AML-193 (cell line): ENCODE measurements around the gene SH2D4B.

Source experiments
- DNase-seq, 2 experiments: peaks; one replicate each; lab custom pipeline; 2025; lab: John Stamatoyannopoulos, UW

Gene SH2D4B

DNA sequence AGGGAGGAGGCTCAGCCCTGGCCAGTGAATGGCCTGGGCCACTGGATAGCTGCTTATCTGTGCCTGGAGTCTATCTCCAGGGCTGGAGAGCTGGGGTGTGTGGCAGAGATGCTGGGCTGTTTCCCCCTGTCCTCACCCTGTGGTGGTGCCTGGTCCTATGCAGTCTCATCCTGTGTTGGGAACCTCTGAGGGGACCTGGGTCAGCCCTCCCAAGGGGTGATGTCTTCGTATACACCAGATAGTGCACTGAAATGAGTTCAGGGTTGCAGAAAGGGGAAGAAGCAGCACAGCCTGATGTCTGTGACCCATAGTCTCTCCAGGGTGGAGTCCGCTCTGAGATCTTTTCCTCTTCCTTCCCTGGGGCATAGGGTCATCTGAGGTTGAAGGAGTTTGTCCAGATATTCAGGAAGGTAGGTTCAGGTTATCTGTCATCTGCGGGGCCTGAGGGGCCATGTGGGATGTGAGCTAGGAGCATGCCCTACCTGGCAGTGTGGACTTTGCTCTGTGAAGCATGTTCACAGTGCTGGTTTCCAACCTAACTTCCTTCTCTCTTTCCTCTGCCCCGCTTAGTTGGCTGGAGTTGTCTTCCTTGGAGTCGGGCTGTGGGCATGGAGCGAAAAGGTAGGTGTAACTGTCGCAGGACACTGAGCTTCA lies 33.4 kb upstream of the SH2D4B start:
- DNase-seq = peak; percentile 29 to 32

DNA sequence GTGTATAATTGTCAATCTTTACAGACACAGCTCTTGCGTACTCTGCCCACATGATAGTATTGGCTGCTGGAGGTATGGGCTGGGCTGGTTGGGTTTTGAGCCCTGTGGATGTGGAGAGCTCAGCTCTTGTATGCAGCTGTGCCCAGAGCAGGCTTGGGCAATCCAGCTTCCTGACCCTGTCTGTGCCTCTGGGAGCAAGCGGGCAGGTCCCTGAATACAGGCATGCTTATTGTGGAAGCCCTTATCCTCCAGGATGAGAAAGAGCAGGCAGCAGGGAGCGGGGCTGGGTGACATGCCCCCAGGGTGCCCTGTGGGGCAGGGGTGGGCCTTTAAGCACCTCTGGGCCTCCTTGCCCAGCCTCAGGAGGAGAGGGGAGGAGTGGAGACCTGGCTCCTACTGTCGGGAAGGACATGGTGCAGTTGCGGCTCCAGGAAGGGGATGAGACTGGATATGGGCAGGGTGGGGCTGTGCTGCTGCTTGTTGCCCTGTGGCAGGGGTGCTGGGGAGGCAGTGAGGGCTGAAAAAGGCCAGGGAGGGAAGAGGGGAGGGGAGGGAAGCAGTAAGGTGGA lies 32.7 kb upstream of the SH2D4B start:
- no peak for DNase-seq

DNA sequence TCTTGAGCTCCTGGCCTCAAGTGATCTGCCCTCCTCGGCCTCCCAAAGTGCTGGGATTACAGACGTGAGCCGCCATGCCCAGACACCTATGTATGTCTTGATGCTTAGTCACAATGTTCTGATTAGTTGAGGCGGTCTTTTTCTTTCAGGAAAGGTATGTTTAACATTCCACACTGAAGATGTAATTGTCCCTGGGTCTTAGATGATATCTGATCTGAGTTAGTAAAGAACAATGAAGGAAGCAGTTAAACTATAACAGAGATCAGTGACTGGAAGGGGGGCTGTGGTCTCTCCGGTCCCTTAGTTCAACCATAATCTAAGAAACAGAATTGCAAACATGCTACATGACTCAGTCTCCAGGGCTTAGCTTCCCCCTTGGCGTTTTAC lies 31.5 kb upstream of the SH2D4B start:
- DNase-seq = no peak

DNA sequence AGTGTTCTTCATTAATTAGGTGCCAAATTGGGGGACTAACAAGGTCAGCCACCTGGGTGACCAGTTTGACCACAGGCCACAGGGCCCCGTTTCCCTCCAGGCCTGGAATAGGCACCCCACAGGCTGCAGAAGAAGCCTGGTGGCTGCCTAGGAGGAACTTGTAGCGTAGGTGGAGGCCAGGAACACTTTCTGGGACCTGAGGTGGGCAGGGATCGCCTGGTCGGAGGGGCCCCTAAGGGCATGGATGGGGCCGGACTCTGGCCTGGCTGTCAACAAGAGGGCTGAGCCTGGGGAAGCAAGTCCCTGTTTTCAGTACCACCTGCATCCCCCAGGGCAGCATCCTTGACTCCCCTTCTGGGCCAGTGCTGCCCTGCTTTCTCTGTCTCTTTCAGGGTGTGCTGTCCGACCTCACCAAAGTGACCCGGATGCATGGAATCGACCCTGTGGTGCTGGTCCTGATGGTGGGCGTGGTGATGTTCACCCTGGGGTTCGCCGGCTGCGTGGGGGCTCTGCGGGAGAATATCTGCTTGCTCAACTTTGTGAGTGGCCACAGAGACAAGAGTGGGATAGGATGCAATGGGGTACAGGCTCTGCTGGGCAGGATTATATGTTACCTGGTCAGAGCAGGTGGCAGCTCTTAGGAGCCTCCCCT lies 30.7 kb upstream of the SH2D4B start:
- no peak for DNase-seq

DNA sequence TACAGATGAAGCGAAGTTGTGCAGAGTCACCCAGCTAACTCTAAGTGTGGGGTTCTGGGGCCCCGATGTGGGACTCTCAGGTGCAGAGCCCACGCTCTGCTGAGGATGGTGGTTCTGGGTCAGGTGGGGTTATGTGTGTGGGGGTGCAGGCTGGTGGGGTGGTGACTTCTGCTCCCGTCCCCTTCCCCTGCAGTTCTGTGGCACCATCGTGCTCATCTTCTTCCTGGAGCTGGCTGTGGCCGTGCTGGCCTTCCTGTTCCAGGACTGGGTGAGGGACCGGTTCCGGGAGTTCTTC lies 28.6 kb upstream of the SH2D4B start:
- no peak for DNase-seq

DNA sequence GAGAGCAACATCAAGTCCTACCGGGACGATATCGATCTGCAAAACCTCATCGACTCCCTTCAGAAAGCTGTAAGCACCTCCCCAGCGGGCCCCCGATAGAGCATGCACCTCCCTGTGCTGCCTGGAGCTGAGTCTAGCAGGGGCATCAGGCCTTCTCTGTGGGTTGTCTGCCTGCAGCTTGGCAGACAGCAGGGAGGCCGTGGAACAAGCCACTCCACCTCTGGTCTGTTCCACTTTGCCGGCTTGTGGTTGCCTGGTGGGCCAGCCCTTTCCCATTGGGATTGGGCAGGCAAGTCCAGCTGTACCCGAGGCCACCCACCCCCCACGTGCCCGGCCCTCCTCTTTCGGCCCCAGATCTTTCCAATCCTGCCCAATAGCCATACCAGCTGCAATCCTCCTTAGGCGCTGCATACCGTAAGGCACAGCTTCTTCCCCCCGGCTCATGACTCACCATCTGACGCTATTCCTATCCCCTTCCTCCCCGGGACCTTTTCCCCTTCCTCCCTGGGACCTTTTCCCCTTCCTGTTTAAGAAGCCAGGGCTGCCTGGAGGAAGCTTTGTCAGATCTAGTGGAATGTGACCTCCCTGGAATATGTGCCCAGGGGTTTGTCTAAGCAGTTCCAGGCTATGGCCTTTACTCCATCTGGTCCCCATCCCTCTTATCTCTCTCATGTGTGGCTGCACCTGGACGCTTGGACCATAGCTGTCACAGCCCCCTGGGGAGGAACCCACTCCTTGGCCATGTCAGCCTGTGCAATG lies 28.1 kb upstream of the SH2D4B start:
- DNase-seq = no peak

DNA sequence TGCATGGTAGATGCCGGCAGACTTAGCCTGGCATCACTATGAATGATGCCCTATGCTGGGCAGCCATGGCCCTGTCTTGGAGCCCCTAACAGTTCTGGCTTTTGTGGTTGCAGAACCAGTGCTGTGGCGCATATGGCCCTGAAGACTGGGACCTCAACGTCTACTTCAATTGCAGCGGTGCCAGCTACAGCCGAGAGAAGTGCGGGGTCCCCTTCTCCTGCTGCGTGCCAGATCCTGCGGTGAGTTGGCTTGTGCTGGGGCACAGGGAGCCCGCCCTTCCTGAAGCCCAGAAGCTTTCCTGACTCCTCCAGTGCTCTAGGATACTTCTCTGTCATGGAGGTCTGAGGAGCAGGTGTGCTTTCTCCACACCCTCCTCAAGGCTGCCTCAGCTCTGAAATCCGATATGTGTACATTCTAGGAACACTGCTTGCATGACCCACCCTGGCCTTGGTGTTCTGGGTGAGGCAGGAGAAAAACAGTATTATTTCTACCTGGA lies 25.6 kb upstream of the SH2D4B start:
- DNase-seq = no peak

DNA sequence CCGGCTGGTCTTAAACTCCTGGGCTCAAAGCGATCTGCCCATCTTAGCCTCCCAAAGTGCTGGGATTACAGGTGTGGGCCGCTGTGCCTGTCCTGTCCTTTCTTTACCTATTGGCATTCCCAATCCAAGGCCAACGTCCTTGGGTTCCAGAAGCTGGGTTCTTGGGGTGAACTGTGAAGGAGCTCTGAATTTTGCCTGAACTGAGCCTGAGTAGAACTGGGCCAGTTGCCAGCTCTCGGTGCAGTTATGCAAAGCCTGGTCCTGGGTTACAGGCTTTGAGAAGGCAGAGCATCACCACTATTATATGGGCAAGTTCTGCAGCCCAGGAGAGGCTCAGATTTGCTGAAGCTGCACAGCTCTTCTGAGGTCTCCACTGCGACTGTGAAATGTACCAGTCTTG lies 24.6 kb upstream of the SH2D4B start:
- DNase-seq = no peak

DNA sequence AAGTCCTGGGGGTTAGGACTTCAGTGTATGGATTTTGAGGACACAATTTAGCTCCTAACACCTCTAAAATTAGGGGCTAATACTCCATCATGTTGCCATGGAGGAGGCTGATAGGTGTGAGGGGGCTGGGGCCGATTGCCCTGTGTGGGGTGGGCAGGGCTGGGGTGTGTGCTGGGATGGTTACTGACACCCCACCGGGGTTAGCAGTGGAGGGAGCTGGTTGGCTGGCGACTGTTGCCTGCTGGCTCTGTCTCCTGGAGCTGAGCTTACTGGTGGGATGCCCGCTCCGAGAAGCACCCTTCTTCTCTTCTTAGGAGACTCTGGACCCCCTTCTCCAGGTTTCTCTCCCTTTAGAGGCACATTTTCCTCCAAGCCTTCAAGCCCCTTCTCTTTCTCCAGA lies 22.2 kb upstream of the SH2D4B start:
- DNase-seq = no peak

DNA sequence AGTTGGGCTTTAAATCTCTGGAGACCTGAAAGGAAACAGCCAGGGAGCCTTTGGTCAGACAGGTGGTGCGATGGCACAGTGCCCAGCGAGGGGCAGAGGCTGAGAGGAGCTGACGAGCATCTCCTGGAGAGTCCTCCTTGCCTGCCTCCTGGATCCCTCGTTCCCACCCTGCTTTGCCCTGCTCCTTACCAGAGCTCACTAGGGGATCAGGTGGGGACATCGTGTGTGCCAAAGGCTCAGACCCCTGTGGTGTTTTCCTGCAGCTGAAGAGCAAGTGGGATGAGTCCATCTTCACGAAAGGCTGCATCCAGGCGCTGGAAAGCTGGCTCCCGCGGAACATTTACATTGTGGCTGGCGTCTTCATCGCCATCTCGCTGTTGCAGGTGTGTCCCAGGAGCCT lies 21.8 kb upstream of the SH2D4B start:
- DNase-seq = no peak

DNA sequence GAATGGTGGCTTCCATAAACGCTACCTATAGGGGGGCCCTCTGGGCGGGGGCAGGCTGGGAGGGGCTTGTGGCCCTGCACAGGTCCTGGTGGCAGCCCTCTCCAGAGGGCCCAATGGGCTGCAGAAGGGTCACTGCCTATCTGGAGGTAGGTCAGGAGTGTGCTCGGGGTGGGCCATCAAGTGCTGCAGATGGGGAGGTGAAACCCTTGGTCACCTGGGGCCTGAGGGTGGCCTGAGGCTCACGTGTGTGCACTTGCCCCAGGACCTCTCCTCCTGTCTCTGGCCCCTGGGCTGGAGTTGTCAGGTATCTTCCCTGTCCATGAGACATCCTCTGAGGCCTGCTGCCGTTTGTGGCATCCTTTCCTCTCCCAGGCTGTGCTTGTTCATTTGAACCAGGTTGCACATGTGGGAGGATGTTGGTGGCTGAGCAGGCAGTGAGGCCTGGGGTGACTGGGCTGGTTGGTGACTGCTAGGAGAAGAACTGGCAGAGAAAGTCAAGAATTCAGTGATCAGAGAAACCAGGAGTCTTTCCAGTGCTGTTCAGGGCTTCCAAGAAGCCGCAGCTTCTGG lies 21.1 kb upstream of the SH2D4B start:
- DNase-seq = no peak

DNA sequence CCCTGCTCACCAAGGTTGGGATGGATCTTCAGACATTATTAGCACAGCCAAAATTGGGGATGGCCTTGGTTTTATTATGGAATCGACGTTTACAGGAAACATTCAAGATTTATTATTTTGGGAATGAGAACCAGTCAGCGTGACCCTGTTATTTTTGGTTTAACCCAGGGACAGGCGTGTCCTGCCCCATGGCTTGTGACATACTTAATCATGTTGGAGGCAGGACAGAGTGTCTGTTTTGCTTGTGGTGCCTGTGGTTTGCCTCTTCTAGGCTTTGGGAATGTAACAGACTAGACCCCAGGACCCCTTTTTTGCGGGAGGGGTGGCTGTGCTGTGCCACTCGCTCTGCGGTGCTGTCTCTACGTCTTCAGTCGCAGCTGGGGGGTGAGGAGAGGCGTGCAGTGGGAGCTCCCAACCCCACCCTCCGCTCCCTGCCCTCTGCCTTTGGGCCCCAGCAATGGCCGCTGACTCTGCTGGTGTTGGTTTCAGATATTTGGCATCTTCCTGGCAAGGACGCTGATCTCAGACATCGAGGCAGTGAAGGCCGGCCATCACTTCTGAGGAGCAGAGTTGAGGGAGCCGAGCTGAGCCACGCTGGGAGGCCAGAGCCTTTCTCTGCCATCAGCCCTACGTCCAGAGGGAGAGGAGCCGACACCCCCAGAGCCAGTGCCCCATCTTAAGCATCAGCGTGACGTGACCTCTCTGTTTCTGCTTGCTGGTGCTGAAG lies 20.1 kb upstream of the SH2D4B start:
- DNase-seq = no peak

DNA sequence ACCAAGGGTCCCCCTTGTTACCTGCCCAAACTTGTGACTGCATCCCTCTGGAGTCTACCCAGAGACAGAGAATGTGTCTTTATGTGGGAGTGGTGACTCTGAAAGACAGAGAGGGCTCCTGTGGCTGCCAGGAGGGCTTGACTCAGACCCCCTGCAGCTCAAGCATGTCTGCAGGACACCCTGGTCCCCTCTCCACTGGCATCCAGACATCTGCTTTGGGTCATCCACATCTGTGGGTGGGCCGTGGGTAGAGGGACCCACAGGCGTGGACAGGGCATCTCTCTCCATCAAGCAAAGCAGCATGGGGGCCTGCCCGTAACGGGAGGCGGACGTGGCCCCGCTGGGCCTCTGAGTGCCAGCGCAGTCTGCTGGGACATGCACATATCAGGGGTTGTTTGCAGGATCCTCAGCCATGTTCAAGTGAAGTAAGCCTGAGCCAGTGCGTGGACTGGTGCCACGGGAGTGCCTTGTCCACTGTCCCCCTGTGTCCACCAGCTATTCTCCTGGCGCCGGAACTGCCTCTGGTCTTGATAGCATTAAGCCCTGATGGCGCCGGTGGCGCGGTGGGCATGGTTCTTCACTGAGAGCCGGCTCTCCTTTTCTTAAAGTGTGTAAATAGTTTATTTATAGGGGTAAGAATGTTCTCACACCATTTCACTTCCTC lies 19.4 kb upstream of the SH2D4B start:
- no peak for DNase-seq

DNA sequence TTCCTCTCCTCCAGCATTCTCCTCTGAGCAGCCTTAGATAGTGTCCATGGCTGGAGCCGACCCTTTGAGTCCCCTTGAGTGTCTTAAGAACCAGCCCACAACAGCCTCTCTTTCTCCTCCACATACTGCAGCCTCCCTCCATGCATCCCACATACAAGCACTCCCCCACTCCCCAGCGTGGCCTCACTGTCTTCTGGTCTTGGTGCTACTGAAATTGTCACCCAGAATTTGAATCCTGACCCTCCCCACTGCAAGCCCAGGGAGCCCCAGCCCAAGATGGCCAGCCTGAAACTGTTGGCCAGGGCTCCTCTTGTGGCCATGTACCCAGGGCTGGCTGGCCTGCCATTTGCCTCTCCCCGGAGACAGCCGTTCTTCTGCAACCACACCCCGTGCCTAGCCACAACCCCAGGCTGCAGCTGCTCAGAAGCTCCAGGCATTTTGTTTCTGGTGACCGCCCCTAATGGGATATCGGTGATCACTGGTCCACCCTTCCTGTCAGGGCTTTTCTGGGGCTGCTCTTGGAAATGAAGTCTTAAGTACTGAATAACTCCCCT lies 18.8 kb upstream of the SH2D4B start:
- DNase-seq = no peak

DNA sequence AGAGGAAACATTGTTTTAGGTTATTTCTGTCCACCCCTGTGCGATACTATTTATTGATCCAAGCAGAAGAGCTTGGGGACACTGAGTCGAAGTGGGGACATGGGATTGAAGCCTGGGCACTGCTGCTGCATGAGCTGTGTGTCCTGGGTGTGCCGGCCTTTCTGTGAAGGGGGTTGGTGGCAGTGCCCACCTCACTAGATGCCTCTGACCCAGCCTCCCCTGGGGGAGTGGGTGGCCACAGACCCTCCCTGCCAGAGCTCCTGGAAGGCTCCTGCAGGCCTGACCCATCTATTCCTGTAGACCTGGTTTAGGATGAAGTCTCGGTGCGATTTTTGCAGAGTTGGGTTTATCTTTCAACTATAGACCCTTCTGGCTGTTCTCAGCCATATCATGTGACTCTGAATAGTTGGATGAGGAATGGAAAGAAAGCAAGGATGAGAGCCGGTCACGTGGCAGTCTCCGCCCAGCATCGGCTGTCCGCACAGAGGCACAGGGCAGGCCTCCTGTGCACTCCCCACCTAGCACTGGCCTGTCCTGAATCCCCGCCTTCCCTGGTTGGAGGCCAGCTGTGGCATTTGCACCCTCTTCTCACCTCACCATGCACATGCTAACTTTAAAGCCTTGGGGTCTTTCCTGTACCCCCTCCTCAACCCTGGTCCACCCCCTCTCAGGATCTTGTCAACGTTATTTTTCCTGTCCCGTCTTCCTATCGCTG lies 17.6 kb upstream of the SH2D4B start:
- no peak for DNase-seq

DNA sequence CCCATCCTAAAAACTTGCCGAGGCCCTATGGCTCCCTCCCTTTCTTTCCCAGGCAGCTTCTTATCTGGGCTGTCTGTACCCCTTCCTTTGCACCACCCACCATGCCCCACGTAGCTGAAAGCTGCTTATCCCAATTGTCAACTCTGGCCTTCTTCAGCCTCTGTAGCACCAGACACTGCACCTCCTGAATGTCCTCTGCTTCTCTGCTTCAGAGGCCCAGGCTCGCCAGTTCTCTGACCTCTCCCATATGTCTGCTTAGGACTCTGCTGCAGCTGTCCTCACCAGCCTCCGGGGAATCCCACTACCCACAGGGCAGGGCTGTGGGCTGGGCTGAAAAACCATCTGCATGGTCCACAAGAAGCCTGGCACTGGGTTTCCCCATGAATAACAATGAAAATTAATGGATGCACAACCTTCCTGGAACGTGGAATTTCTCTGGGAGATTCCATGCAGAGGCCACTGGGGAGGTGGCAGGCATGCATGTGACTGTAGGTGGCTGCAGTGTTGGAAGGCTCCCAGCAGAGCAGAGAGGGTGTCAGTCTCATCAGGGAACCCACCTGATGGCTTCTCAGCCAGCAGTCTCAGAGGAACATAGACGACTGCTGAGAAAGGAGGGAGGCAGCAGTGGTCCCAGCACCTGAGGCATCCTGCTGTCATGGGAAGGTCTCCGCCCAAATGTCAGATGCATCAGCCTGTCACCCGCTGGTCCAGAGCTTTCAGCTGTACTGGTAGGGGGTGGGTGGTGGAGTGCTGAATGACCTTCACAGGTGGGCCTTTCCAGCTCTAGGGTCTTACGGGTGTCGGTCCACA lies 16.8 kb upstream of the SH2D4B start:
- DNase-seq = no peak

DNA sequence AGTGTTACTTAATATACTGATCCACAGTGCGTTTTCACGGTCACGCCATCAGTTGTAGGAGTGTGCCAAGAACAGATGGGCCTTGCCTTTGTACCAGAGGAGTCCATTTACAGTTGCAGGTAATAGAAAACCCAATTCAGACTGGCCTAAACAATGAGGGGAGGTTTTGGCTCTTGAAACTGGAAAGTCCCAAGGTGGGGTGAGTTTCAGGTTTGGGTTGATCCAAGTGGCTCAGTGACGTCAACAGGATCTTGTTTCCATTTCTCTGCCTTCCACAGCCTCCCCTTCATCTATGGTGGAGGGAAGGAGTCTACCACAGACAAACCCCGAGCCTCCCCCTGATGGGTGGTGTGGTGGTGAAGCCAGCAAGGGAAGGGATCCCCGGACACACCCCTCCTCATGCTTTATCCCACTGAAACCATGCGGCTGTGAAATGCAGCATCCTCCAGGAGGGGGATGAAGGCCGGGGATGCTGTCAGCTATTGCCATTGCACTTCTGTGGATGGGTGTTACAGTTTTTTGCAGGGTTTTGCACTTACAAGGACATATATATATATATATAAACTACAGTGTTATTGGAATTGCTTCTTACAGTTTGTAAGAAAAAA lies 14.8 kb upstream of the SH2D4B start:
- no peak for DNase-seq

DNA sequence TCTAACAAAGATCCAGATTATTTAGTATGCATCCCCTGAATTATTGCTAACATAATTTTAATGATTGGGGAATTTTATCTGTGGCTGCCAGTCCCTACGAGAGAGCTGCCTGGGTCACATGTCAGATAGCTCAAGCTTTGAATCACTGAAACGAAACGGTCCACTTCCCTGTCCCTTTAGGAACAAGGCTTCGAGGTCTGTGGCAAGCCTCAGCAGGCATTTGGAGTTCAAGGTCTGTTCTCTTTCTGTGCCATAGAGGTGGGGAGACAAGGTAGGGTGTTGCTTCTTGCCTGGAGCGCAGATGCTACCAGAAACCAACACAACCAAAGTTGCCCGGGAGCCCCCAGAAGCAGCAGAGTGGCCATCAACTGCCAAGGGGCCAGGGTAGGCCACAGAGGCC lies 13.9 kb upstream of the SH2D4B start:
- no peak for DNase-seq

DNA sequence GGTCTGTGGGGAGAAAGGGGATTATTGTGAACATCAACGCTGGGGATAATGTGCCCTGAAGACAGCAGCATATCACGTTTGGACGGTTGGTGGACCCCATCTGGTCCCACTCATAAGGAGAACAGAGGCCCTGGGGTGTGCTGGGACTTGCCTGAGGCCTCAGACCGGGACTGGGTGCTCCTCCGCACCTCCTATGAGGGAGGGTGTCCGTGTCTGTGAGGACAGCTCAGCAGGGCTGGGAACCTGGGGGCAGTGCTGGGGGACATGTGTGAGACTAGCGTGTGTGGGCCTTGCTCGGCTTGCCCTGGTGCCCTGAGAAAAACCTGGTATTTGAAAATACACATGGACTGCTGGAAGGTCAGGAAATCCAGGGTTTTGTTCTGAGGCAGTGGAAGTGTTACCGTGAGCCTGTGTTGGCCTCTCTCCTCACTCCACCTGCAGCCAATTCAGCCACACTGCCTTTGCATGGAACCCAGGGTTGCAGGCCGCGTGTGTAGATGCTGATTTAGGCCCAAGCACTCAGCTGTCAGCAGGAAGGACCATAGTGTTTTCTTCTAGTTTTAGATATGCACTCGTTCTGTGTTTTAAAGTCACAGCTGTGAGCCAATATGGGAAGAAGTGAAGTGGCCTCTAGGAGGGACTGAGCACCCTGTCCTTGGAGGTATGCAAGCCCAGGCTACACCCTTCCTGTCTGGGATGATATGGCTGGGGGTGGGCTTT lies 13.4 kb upstream of the SH2D4B start:
- no peak for DNase-seq
